VCaP (cell line): ENCODE data around the gene ZC3H12C.

Source experiments
- H3K27ac ChIP-seq: fragments of 450-650 bp; 2 replicates; pipeline ENCODE4 v1.5.1; 2017
- TF ChIP-seq, protein P1 (sequence below): fragments of 450-650 bp; conservative IDR thresholded peaks from 2 replicates; pipeline ENCODE4 v1.5.1; 2017; ENCODE audit warnings: mild to moderate bottlenecking, moderate library complexity

ZC3H12C gene

DNA sequence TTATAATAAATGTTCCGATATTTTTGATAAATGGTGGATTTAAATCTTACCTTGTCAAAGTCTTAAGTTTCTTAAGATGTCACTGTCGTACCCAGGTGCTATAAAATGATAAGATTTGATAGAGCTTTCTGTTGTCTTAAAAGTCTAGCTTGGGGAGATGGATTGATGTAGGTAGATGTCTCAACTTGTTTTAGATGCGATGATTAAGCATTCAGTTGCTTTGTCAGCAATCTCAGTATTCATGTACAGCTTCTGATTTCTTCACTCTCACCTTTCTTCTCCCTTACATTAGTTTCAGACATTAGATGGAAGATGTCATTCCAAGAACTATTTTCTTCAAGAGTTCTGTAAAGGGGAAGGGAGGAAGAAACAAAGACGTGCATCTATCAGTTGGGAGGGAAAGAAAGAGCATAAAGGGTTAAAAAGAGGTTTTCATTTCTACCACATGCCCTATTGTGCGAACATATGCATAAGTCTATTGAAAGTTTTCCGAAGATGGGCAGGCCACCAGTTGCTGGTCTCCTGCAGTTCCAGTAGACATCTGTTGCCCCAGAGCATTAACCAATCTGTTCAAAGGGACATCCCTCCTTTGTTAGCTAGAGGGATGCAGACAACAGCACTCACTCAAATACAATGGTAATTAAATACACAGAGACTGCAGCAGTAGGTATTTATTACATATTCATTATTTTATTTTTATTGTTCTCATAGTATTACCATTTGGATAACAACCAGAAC lies 38.4 kb downstream of the ZC3H12C start:
- no peak overlapping the region for H3K27ac ChIP-seq
- TF ChIP-seq, protein P1, sequence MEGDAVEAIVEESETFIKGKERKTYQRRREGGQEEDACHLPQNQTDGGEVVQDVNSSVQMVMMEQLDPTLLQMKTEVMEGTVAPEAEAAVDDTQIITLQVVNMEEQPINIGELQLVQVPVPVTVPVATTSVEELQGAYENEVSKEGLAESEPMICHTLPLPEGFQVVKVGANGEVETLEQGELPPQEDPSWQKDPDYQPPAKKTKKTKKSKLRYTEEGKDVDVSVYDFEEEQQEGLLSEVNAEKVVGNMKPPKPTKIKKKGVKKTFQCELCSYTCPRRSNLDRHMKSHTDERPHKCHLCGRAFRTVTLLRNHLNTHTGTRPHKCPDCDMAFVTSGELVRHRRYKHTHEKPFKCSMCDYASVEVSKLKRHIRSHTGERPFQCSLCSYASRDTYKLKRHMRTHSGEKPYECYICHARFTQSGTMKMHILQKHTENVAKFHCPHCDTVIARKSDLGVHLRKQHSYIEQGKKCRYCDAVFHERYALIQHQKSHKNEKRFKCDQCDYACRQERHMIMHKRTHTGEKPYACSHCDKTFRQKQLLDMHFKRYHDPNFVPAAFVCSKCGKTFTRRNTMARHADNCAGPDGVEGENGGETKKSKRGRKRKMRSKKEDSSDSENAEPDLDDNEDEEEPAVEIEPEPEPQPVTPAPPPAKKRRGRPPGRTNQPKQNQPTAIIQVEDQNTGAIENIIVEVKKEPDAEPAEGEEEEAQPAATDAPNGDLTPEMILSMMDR, result no peak

DNA sequence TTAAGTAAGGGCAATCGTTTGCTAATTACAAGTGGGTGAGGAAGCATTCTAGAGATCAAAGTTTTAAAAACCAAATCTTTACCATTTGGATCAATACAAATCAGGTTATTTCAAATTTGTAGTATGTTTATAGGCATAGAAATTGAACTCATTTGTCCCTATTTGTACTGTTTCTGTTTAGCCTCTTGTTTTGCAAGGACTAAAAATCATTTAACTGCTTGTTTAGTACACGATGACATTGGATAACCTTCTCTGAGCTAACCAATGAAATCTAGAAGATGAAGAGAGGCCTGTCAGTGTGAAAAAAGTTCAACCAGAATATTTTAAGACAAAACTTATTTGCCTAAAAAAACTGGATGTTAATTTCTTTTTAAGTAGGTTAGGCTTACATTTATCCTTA lies 40.0 kb downstream of the ZC3H12C start:
- H3K27ac ChIP-seq, result no peak overlapping the region
- TF ChIP-seq, protein P1, result no peak

DNA sequence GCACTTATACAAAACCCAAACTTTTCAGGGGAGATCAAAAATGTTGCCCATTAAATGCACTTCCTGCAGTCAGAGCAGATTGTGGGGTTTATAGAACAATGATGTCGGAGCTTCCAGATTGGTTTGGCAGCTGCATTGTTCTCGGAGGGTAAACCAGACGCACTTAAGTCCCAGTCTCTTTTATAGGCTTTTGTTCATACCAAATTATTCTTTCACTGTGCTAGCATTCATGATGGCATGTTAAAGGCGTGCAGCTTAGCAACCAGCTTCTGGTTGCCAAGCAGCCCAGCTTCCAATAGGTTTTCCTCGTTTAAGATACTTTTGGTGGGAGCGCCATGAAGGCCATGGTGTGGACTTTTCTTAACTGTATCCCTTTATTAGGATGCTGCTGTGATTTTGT lies 40.9 kb downstream of the ZC3H12C start:
- TF ChIP-seq, protein P1, result no peak
- H3K27ac ChIP-seq, result no peak overlapping the region

DNA sequence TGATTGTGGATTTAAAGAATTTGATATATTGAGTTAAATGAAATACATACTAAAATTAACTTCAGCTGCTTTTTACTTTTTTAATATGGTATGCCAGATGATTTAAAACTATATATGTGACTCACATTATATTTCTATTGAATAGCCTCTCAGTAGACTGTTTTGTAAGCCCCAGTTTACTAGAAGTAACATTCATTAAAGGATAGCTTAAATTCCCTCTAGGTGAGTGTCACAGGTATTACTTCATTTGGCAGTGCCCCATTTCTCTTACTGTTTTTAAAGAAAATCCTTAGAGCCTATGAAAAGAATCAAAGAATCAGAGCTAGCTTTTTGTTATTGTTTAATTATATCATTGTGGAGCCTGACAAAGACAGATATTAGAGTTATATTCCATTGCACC lies 48.6 kb downstream of the ZC3H12C start:
- TF ChIP-seq, protein P1, result no peak

DNA sequence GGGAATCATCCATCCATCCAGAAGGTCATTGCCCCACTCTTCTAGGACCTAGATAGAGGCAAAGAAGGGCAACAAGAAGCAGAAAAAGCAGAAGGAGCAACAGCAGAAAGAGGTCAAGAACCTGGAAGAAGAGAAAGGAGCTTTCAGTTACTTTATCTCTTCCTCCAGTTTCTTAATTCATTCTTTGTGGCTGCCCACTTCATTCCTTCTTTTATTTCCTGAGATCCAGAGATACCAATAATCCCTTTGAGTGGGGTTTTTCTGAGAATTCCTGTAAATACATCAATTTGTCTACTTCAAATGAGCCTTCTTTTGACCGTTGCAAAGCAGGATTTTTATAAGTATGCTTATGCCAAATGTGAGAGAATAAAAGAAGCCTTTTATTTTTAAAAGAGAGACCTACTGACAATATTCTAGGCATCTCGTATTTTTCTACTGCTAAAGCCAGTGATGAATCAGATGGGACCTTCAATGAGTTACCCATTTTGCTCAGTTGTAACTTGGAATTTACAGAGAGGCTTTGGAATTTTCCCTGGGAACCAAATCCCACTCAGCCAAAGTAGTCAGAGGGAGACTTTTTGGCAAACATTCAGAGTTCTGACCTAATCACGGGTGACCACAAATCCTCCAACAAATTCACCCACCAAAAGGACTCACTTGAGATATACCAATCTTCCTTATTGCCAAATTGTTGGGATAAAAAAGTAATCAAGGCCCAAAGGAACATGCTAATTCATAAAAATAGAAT lies 54.9 kb downstream of the ZC3H12C start:
- no peak overlapping the region for H3K27ac ChIP-seq
- TF ChIP-seq, protein P1, result no peak

More for the DNA sequence above, 48.6 kb downstream of the ZC3H12C start:
- H3K27ac ChIP-seq, result no peak overlapping the region

DNA sequence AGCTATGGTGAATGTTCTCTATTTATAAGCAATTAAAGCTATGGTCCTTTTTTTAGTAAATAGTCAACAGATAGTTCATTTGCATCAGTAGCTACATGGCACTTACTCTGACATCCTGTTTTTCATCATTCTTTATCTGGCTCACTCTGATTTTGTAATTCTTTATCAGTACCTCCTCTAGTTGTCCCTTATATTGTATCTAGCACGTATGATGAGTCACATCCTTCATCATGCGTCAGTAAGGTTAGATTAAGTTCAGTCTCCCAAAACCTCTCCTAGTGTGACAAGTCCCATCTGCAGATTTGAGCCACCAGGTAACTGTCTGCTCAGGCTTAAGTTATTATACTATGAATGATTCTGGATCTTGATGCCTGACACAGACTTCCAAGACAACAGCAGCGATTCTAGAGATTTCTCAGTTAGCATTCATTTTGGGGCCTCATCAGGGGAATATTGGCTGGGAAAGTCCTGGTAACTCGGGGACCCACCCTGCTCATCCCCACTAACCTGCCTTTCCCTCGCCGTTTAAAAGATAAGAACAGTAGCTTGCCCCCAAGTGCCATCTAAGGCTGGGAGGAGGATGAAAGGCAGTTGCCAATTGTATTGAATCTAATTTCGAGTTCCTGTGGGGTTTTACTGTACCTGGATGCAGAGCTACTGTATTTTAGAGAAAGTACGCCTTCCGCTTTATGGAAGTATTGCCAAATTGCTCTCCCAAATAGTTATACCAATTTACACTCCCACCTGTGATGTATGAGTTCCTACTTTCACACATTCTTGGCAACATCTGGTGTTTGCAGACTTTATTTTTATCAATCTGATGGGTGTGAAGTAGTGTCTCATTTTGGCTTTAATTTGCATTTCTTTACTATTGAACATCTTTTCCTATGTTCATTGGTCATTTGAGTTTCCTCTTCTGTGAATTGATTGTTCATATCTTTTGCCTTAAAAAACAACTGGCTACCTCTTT lies 55.9 kb downstream of the ZC3H12C start:
- TF ChIP-seq, protein P1, result no peak
- H3K27ac ChIP-seq, result no peak overlapping the region

- TF ChIP-seq, protein P1, result no peak
These were observed 59.0 kb downstream of the ZC3H12C start for GRCh38 chr11:110152199-110152598.

More at GRCh38 chr11:110152199-110152598, 59.0 kb downstream of the ZC3H12C start:
- H3K27ac ChIP-seq, result no peak overlapping the region
